GM12892 (cell line): ENCODE data around the gene ANTXRL.
"Not testable (repeated sequence)": the region's sequence is repeated elsewhere in the genome, so short reads cannot be mapped to it uniquely, and the experiment has no call there.

Experiments
- DNase-seq: peaks from one replicate; pipeline ENCODE4 v3.0.0; 2011; ENCODE audit not compliant: insufficient read length
- FAIRE-seq: peaks from 2 replicates; lab custom pipeline; 2011; peaks lifted over from hg19 to GRCh38; lab: Jason Lieb, UNC
- POLR2A ChIP-seq: IDR thresholded peaks from 2 replicates; pipeline ENCODE4 v1.6.1; 2011; ENCODE audit warnings: low read depth, low read length, control low read depth
- POLR2AphosphoS5 ChIP-seq: IDR thresholded peaks from 2 replicates; pipeline ENCODE4 v1.6.1; 2011; ENCODE audit warnings: low read depth, low read length, control low read depth
- TAF1 ChIP-seq: IDR thresholded peaks from 2 replicates; pipeline ENCODE4 v1.6.1; 2011; ENCODE audit warnings: low read depth, mild to moderate bottlenecking, control low read depth, low read length, borderline replicate concordance

The ANTXRL gene

DNA sequence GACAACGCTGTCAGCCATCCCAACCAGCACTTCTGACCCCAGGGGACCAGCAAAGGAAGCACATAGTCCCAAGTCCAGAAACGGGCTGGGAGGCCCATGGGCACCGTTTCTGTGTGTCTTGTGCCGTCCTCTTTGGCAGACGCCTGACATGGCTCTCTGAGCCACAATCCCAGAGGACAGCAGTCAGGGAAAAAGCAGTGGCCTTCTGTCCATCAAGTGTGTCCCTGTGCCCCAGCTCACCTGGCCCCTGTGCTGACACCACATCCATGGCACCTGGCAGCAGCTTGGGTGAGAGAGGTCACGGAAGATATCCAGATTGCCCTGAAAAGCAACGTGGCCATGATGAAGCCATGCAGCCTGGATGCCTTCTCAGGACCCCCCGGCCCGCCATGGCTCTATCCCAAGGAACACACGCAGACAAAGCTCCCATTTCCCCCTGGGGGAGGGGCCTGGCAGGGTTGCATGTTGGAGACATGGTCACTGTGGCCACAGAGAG, 38.1 kb upstream of the ANTXRL start:
- no peak for DNase-seq
- no peak for FAIRE-seq
- TF ChIP-seq TAF1 (no peak), POLR2AphosphoS5 (no peak), POLR2A (no peak)

DNA sequence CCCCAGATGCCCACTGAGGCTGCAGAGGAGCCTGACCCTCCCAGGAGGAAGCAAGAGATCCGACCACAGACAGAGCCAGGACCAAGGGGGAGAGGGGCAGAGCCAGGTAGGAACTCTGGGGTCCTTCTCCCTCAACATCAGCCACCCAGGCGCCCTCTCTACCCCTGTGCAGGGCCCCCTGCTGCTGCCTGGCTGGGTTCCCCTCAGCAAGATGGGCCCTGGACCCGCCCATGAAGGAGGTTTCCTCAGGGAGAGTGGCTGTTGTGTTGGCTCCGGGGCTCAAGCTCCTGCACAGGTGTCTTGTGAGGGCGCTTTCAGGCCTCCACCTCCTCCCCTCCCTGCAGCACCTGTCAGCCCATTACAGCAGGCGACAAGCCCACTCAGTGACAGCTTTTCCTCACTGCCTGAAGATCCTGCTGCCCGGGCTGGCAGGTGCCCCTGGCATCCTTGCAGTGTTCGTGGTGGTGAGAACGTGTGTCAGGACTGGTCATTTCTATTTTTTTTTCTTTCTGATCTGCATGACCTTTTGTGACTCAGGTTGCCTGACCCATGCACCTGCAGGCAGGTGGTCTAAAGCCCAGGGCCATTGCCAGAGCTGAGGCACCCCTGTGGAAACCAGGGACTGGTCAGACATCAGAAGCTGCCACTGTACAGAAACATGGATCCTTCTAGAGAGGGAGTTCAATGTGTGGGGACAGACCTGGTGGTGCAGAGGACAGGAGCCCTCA, 37.0 kb upstream of the ANTXRL start:
- FAIRE-seq, result not testable (repeated sequence)

DNA sequence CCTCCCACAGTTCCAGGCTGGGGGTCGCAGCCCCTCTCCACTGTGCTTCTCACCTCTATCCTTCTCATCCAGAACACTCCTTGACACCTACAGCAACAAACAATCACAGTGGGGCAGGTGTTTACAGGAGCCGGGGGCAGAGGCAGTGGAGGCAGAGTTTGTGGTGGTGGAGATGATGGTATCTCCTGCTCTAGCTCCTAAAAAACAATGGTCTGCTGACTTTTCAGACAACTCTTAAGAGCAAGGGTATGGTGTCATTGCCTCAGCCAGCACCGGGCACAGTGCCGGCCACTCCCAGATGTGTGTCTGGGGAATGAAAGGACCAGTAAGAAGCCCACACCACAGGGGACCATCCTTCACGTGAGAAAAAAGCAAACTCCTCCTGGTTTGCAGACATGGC, 36.3 kb upstream of the ANTXRL start:
- FAIRE-seq (no peak), DNase-seq (no peak)
- no peak for TF ChIP-seq TAF1
- TF ChIP-seq POLR2AphosphoS5, result no peak
- no peak for TF ChIP-seq POLR2A

More for the DNA sequence above, 37.0 kb upstream of the ANTXRL start:
- DNase-seq, result not testable (repeated sequence)

DNA sequence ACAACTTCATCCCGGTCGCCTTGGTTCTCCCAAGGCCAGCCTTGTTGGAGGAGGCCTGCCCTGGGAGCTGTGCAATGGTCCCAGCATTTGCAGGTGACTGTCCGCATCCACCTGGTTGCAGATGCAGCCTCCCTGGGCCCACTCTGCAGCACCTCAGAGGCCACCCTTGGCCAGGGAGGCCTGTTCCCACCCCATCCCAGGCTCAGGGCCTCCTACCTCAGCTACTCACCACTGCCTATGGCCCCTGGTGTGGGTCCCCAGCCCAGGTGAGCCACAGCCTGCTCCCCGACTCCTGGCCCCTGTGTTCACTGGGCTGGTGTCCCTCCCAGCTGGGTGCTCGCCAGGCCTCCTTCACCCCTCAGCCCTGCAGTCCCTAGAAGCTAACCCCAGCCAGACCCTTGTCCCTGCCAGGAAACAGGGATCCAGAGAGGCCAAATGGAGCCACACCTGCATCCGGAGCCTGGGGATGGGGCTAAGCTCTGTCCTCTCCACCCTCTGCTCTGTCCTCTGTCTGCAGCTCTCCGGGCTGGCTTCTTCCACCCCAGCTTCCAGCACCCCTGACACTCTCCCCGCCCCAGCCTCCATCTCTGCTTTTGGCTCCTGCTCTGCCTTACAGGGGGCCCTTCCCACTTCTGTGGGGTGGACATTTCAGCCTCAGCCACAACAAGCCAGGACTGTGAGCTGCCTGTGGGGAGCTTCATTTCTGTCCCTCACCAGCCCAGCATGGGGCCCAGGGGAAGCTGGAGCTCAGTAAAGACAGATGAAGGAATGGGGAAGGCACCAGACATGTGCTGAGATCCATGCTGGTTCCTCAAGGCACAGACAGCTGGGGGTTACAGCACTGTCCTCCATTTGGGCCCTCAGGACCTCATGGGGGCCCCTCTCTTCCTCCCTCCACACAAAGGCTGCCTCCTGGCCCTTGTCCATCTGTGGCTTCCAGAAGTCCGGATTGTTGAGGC, 35.6 kb upstream of the ANTXRL start:
- no peak for TF ChIP-seq POLR2AphosphoS5
- TF ChIP-seq TAF1, result no peak
- TF ChIP-seq POLR2A, result no peak
- DNase-seq (no peak), FAIRE-seq (no peak)

DNA sequence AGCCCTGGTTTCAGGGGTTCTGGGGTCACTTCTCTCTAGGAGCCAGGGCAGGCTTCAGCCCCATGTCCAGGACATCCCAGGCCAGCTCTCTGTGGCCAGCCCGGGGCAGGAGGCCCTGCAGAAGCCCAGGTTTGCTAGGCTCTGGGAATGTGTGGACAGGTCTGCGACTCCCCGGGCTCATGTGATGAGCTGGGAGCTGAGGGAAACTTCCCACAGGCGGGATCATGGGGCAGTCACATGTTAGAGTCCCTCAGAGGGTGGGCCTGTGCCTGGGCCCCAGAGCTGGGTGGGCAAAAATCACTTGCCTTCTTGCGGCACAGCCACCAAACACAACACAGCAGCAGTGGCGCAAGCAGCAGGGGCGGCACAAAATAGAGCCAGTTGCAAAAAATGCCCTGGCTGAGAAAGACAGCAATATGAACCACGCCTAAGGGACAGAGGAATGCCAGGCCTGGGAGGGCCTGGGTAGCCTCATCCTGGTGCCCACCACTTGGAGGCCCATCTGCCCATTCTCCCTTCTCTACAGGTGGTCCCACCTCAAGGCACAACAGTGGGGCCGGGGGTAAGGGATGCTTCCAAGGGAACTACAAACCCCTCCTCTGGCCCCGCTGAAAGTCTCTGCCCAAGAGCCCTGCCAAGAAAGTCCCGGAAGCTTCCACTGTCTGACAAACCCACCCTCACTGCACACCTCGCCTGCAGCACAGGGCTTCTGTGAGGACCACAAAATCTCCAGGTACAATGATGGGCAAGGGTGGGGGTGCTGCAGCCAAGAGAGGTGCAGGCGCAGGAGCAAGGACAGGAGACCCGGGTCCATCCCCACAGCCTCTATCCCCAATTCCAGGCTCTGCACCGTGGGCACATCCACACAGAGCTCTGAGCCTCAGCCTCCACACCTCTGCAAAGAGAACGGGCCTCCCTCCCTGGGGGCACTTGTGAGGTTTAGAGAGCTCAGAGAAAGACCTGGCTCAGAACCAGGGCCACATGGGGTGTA, 34.6 kb upstream of the ANTXRL start:
- TF ChIP-seq POLR2A (no peak), TAF1 (no peak), POLR2AphosphoS5 (no peak)
- FAIRE-seq (no peak), DNase-seq (no peak)

DNA sequence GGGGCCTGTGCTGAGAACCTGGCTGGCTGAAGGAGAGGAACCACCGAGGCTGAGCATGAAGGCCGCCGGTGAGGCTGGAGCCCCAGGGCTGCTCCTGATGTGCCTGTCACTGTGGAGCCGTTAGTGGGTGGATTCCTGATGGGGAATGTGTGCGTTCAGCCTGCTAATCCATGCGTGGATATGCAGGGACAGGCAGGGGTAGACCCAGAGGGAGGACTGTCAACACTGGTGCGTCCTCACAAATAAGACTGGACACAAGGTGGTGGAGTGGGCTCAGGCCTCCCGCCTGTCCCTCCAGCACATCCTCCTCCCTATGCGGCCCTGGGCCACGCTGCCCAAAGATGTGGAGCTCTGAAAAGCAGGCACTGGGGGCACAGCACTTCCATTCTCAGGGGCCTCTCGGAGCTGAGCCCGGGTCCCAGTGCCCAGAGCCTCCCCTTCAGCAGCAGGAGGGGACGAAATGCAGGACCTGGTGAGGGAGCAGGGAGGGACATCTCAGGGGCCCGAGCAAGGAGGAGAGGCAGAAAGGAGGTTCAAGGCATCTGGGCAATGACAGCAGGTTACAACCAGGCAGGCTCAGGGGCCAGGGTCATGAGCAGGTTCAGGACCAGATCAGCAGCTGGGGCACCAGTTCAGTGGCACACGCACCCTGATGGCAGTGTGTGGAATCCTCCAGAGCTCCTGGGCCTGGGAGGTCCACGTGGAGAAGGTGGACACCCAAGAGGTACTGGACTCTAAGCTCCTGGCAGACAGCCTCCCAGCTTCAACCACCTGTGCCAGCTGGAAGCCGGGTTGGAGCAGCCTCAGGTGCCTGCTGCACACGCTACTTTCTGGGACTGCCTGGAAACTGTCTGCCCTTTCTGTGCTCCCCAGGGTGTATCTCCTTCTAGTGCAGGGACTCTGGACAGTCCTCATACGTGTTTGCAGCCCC, 33.5 kb upstream of the ANTXRL start:
- no peak for DNase-seq
- TF ChIP-seq TAF1, result no peak
- no peak for TF ChIP-seq POLR2A
- no peak for TF ChIP-seq POLR2AphosphoS5

DNA sequence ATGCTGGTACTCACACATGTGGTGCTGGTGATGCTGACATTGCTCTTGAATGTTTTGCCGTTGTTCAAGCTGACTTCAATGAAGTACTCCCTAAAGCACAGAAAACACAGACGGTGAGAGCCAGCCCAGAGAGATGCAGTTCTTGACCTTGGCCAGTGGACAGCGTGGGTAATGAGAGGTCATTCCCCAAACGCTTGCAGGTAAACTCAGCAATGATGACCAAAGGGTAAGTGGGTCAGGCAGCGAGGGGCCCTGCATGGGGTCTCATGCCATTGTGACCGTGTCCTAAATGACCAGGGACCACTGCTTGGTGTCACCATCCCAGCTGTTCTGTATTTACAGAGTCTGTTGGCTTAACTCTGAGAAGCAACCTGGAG, 32.8 kb upstream of the ANTXRL start:
- FAIRE-seq (no peak), DNase-seq (no peak)
- no peak for TF ChIP-seq TAF1
- no peak for TF ChIP-seq POLR2AphosphoS5
- no peak for TF ChIP-seq POLR2A

More for the DNA sequence above, 33.5 kb upstream of the ANTXRL start:
- no peak for FAIRE-seq

DNA sequence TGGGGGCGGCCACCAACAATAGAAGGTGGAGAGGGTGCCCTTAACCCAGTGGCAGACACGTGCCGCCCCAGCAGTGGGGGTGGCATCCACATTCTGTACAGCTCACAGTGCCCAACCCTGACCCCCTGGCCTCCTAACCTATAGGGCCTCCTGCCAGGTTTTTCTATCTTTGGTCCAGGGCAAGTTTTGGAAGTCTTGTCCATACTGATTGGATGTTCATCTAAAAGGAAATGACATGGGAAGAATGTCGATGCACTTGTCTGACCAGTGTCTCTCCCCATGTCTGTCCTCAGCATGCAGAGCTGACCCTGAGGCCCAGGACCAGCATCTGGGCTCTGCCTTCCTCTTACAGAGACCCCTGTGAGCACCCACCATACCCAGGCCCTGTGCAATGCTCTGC, 32.3 kb upstream of the ANTXRL start:
- no peak for FAIRE-seq
- TF ChIP-seq TAF1 (no peak), POLR2AphosphoS5 (no peak), POLR2A (no peak)
- no peak for DNase-seq

DNA sequence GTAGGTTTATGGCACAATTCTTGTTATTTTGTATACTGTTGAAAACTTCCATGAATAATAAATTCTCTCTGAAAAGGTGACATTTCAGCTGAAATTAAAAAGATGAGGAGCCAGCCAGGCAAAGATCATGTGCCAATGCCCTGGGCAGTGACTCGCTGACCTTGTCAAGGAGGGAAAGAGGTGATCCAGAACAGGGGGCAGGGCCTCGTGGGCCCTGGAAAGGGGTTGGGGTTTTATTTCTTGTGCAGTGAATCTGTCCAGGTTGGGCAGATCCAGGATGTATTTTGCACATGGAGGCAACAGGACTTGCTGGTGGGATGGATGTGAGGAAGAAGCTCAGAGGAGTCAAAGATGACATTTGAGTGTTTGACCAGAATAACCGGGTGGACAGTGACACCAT, 31.6 kb upstream of the ANTXRL start:
- DNase-seq, FAIRE-seq: not testable (repeated sequence)

DNA sequence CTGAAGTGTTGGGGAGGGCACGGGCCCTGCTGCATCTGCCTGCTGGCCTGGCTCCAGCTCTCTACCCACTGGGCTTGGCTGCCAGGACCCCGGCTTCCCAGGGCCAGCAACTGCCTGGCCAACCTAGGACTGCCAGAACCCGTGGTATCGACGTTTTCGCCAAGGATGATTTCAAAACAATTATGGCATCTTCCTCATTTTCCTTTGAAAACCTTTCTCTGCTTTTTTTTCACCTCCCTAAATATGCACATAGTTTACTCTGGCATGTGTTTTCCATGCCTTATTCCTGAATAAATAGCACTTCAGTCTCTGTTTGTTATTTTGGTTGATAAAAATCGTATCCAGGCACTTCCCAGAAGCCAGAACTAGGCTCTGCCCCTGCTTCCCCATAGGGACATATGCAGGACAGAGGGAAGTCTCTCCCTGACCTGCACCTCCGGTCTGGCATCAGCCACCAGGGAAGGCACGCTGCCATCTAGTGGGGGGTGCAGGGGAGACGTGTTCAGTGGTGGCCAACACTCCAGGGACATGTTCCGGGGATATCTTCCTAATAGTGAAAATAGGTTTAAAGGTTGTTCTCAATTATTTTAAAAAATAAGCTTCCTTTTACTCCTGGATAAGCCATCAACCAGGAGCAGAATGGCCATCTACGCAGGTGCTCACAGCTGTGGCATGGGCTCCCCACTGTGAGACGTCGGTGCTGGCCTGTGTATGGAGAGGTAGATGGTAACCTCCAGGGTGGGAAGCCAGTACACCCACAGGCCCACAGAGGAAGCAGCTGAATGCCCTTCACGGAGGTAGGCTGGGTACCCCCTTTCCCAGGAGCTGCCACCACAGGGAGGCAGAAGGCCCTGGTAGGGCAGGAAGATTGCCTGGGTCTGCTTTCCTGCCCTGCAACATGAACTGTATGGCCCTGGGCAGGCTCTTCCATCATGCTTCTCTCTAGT, 30.7 kb upstream of the ANTXRL start:
- DNase-seq (no peak), FAIRE-seq (no peak)
- TF ChIP-seq POLR2AphosphoS5 (no peak), POLR2A (no peak), TAF1 (no peak)
